M059J (cell line): ENCODE results near the gene SASH3. TPM values are rescaled to one million over a fixed set of nuclear protein-coding genes. Genes with fewer than 3 reads are reported as not detected.

Source experiments
- DNase-seq: peaks from one replicate; pipeline ENCODE4 v3.0.0-alpha.2; 2012; ENCODE audit warnings: low read depth
- total RNA-seq: library from RNA; depleted of rRNA; stranded (reverse); fragments of >200 nt; shearing (Covaris generic); gene quantifications from 2 replicates; pipeline ENCODE4 v1.2.3, GENCODE V29; 2014

Gene SASH3
- total RNA-seq, 1 experiment from 2014 or later: not detected

GRCh38 chrX:129783291-129783713, 3.6 kb downstream of the SASH3 start:
- DNase-seq: no peak

- DNase-seq: no peak
Measured at GRCh38 chrX:129784371-129784770, 4.6 kb downstream of the SASH3 start.

- no peak for DNase-seq
Measured at GRCh38 chrX:129785160-129785947, 5.6 kb downstream of the SASH3 start.

GRCh38 chrX:129786210-129786651, 6.5 kb downstream of the SASH3 start:
- DNase-seq: no peak

GRCh38 chrX:129787336-129788055, 7.7 kb downstream of the SASH3 start:
- DNase-seq: peak; percentile 15

GRCh38 chrX:129788527-129788926, 8.8 kb downstream of the SASH3 start:
- no peak for DNase-seq

GRCh38 chrX:129790146-129790545, 10.4 kb downstream of the SASH3 start:
- DNase-seq: no peak

GRCh38 chrX:129790808-129791207, 11.1 kb downstream of the SASH3 start:
- DNase-seq: no peak

GRCh38 chrX:129791336-129791735, 11.6 kb downstream of the SASH3 start:
- no peak for DNase-seq

- DNase-seq: peak; percentile 7
Measured at GRCh38 chrX:129791961-129792570, 12.3 kb downstream of the SASH3 start.

- no peak for DNase-seq
Measured at GRCh38 chrX:129792586-129793291, 13.0 kb downstream of the SASH3 start.

- DNase-seq: no peak
Measured at GRCh38 chrX:129793604-129794191, 13.9 kb downstream of the SASH3 start.

- DNase-seq: no peak
Measured at GRCh38 chrX:129795584-129795983, 15.8 kb downstream of the SASH3 start.

GRCh38 chrX:129797251-129797906, 17.6 kb downstream of the SASH3 start:
- no peak for DNase-seq

GRCh38 chrX:129798456-129798855, 18.7 kb downstream of the SASH3 start:
- no peak for DNase-seq

GRCh38 chrX:129798888-129799287, 19.1 kb downstream of the SASH3 start:
- DNase-seq: no peak

- DNase-seq: no peak
Measured at GRCh38 chrX:129800186-129800585, 20.4 kb downstream of the SASH3 start.

GRCh38 chrX:129802863-129803262, 23.1 kb downstream of the SASH3 start:
- DNase-seq: no peak

GRCh38 chrX:129804806-129805205, 25.1 kb downstream of the SASH3 start:
- no peak for DNase-seq

- no peak for DNase-seq
Measured at GRCh38 chrX:129808158-129808828, 28.5 kb downstream of the SASH3 start.
